ENCODE data around the gene PRKN. TPM values are rescaled to one million over a fixed set of nuclear protein-coding genes. Genes with fewer than 3 reads are reported as not detected.
"Not testable (repeated sequence)": the region's sequence is repeated elsewhere in the genome, so short reads cannot be mapped to it uniquely, and the experiment has no call there.

PRKN gene
- total RNA-seq, 6 experiments from 2014 or later, result 0.32 TPM; not detected in 5

GRCh38 chr6:162409741-162410691 lies 317.6 kb downstream of the PRKN start:
- peaks cover 58% of the 10 kb centered on the region for H3K9me3 Mint-ChIP-seq
- no peak overlapping the region for H3K27ac Mint-ChIP-seq
- no peaks in the 10 kb centered on the region; the same call in 1 of the 2 replicates for H3K36me3 Mint-ChIP-seq (ENCODE audit: low read depth)
- TF ChIP-seq, protein P1, sequence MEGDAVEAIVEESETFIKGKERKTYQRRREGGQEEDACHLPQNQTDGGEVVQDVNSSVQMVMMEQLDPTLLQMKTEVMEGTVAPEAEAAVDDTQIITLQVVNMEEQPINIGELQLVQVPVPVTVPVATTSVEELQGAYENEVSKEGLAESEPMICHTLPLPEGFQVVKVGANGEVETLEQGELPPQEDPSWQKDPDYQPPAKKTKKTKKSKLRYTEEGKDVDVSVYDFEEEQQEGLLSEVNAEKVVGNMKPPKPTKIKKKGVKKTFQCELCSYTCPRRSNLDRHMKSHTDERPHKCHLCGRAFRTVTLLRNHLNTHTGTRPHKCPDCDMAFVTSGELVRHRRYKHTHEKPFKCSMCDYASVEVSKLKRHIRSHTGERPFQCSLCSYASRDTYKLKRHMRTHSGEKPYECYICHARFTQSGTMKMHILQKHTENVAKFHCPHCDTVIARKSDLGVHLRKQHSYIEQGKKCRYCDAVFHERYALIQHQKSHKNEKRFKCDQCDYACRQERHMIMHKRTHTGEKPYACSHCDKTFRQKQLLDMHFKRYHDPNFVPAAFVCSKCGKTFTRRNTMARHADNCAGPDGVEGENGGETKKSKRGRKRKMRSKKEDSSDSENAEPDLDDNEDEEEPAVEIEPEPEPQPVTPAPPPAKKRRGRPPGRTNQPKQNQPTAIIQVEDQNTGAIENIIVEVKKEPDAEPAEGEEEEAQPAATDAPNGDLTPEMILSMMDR (IDR thresholded peaks at IDR 0.05), result no peak
- no peak overlapping the region for H3K4me3 Mint-ChIP-seq
- DNase-seq, result no peak
- H3K4me1 Mint-ChIP-seq (ENCODE audit: low read depth), result no peaks in the 10 kb centered on the region
- no peaks in the 10 kb centered on the region for H3K27me3 Mint-ChIP-seq (ENCODE audit: insufficient read depth)

DNA sequence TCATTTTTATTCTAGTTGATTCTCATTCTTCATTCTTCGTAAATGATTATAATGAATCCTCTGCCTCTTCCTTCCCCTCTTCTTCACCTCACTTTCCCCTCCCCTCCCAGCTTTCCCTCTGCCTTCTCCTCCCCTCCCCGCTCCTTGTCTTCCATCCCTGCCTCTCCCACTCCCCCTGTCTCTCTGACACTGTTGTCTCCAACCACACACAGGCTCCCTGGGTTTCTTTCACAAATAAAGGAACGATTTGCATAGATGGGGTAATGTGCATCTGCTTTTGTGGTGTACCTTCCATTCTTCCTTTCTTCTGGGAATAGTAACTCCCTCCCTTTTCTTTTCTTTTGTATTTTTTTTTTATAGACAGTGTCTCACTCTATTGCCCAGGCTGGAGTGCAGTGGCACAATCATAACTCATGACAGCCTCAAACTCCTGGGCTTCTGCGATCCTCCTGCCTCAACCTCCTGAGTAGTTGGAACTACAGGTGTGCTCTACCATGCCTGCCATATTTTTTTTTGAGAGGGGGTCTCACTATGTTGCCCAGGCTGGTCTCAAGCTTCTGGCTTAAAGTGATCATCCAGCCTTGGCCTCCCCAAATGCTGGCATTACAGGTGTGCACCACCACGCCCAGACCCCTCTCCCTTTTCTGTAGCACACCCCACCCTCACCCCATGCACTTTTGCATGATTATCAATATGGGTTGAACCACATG lies 318.6 kb downstream of the PRKN start:
- Mint-ChIP-seq H3K27me3 (ENCODE audit: insufficient read depth) (no peaks in the 10 kb centered on the region), H3K4me3 (no peak overlapping the region), H3K4me1 (ENCODE audit: low read depth) (no peaks in the 10 kb centered on the region), H3K9me3 (peaks cover 59% of the 10 kb centered on the region), H3K27ac (no peak overlapping the region), H3K36me3 (ENCODE audit: low read depth) (no peaks in the 10 kb centered on the region; the same call in 1 of the 2 replicates)
- DNase-seq, result no peak
- TF ChIP-seq, protein P1 (IDR thresholded peaks at IDR 0.05), result no peak

GRCh38 chr6:162404951-162405350 lies 322.6 kb downstream of the PRKN start:
- no peak overlapping the region for H3K4me3 Mint-ChIP-seq
- no peak for DNase-seq
- H3K36me3 Mint-ChIP-seq (ENCODE audit: low read depth), result no peaks in the 10 kb centered on the region
- no peak overlapping the region for H3K27ac Mint-ChIP-seq
- no peaks in the 10 kb centered on the region for H3K4me1 Mint-ChIP-seq (ENCODE audit: low read depth)
- no peaks in the 10 kb centered on the region for H3K27me3 Mint-ChIP-seq (ENCODE audit: insufficient read depth)
- peaks cover 52% of the 10 kb centered on the region for H3K9me3 Mint-ChIP-seq
- TF ChIP-seq, protein P1 (IDR thresholded peaks at IDR 0.05), result no peak

GRCh38 chr6:162403031-162403430 lies 324.5 kb downstream of the PRKN start:
- H3K27ac Mint-ChIP-seq, result no peak overlapping the region
- no peaks in the 10 kb centered on the region for H3K4me1 Mint-ChIP-seq (ENCODE audit: low read depth)
- H3K9me3 Mint-ChIP-seq, result peaks cover 67% of the 10 kb centered on the region
- H3K4me3 Mint-ChIP-seq, result no peak overlapping the region
- TF ChIP-seq, protein P1 (IDR thresholded peaks at IDR 0.05), result no peak
- H3K27me3 Mint-ChIP-seq (ENCODE audit: insufficient read depth), result no peaks in the 10 kb centered on the region
- no peak for DNase-seq
- peaks cover 5% of the 10 kb centered on the region; the same call in 1 of the 2 replicates for H3K36me3 Mint-ChIP-seq (ENCODE audit: low read depth)

- TF ChIP-seq, protein P1 (IDR thresholded peaks at IDR 0.05), result no peak
- Mint-ChIP-seq H3K4me1 (ENCODE audit: low read depth) (no peaks in the 10 kb centered on the region), H3K27ac (no peak overlapping the region)
These were observed 332.4 kb downstream of the PRKN start for GRCh38 chr6:162395181-162395580.

DNA sequence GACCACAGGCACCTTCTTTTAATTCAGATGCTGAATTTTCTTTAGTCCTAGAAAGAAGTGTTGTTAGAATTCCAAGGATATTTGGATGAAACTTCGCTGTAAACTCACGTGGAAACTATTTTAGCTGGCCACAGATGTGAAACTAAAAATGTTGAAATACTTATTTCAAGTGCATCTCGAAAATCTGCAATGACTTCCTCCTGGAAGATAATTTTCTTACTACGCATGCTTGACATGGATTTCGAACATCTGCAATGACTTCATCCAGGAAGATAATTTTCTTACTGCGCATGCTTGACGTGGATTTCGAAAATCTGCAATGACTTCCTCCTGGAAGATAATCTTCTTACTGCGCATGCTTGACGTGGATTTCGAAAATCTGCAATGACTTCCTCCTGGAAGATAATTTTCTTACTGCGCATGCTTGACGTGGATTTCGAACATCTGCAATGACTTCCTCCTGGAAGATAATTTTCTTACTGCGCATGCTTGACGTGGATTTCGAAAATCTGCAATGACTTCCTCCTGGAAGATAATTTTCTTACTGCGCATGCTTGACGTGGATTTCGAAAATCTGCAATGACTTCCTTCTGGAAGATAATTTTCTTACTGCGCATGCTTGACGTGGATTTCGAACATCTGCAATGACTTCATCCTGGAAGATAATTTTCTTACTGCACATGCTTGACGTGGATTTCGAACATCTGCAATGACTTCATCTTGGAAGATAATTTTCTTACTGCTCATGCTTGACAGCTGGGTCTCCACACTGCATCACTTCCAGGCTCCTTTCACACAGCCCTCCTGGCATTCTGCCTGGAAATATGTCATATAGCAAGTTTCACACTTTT lies 336.4 kb downstream of the PRKN start:
- H3K9me3 Mint-ChIP-seq, result peaks cover 35% of the 10 kb centered on the region
- H3K4me1 Mint-ChIP-seq (ENCODE audit: low read depth); H3K27me3 Mint-ChIP-seq (ENCODE audit: insufficient read depth); H3K36me3 Mint-ChIP-seq (ENCODE audit: low read depth); H3K4me3 Mint-ChIP-seq; H3K27ac Mint-ChIP-seq: not testable (repeated sequence)
- peak; percentile 30 for DNase-seq

More at GRCh38 chr6:162395181-162395580, 332.4 kb downstream of the PRKN start:
- H3K36me3 Mint-ChIP-seq (ENCODE audit: low read depth), result peaks cover 5% of the 10 kb centered on the region; the same call in 1 of the 2 replicates
- no peak for DNase-seq
- no peak overlapping the region for H3K4me3 Mint-ChIP-seq
- H3K9me3 Mint-ChIP-seq, result peaks cover 37% of the 10 kb centered on the region
- H3K27me3 Mint-ChIP-seq (ENCODE audit: insufficient read depth), result no peaks in the 10 kb centered on the region; the same call in none of the 2 replicates
